Measurements from ENCODE around the gene KAZN. TPM values are rescaled to one million over a fixed set of nuclear protein-coding genes. Genes with fewer than 3 reads are reported as not detected.

The KAZN gene
- polyA plus RNA-seq, 1 of the 3 experiments (the other 2 are of a cell fraction) = 6.8 TPM

DNA sequence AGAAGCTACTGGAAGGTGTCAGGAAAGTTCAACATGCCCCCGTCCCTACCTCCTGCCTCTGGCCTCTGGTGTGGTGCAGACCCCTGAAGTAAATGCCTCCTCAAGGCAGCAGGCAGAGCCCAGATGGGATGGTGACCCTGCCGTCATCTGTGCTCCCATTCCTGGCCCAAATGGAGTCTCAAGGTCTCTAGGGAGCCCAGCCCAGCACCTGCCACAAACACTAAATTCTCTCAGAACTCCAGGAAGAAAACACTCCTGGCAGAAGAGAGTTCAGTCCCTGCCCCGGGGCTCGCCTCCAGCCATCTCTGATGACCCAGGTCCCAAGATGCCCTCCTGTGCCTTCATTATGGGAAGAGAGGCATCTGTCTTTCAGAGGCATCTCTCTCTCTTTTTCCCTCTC lies 293.5 kb downstream of the KAZN start:
- no peaks in the 10 kb centered on the region for H3K79me2 ChIP-seq (ENCODE audit: insufficient read depth)
- ChIA-PET POLR2A (no interaction called here), CTCF (no interaction called here)
- no peak overlapping the region for H3K27ac ChIP-seq (ENCODE audit: low read depth in 2 of 2, low read length in 1 of 2)
- H4K20me1 ChIP-seq (ENCODE audit: insufficient read depth) = no peaks in the 10 kb centered on the region
- no peak overlapping the region for H3K4me3 ChIP-seq (ENCODE audit: low read depth in 2 of 2, low read length in 1 of 2)
- H3K36me3 ChIP-seq (replicated peaks in 1 of 2; ENCODE audit: control insufficient read depth in 1 of 2, insufficient read depth in 2 of 2, low read length in 1 of 2) = no peaks in the 10 kb centered on the region
- no peak for DNase-seq
- no peak overlapping the region for H3K9ac ChIP-seq
- no peak overlapping the region for H2AFZ ChIP-seq (ENCODE audit: low read depth)
- no peaks in the 10 kb centered on the region for H3K9me3 ChIP-seq
- H3K4me1 ChIP-seq (ENCODE audit: control insufficient read depth in 1 of 2, insufficient read depth in 2 of 2, low read depth in 1 of 2, low read length in 1 of 2) = peaks cover 0 to 4% of the 10 kb centered on the region in 2 experiments; a peak in 1 of 4 replicates
- no peaks in the 10 kb centered on the region for H3K27me3 ChIP-seq (ENCODE audit: insufficient read depth)
- no peaks in the 10 kb centered on the region for H3F3A ChIP-seq (replicated peaks; ENCODE audit: insufficient read depth)
- H3K9me2 ChIP-seq = no peaks in the 10 kb centered on the region
- 62% methylated on average over 2 of the region's 4 CpGs for WGBS (ENCODE audit: low lambda C conversion rate)
- TF ChIP-seq TEAD4 (IDR thresholded peaks at IDR 0.05; ENCODE audit: borderline replicate concordance, insufficient read depth) (no peak), FOSL2 (IDR thresholded peaks at IDR 0.05; ENCODE audit: borderline replicate concordance, low read depth) (no peak)
- H3K4me2 ChIP-seq = no peak overlapping the region

GRCh38 chr1:14894811-14895560 lies 296.5 kb downstream of the KAZN start:
- Histone ChIP-seq H3K79me2 (ENCODE audit: insufficient read depth) (no peaks in the 10 kb centered on the region), H3K4me1 (ENCODE audit: control insufficient read depth in 1 of 2, insufficient read depth in 2 of 2, low read depth in 1 of 2, low read length in 1 of 2) (peaks cover 0 to 4% of the 10 kb centered on the region in 2 experiments; a peak in 1 of 4 replicates), H3K4me3 (ENCODE audit: low read depth in 2 of 2, low read length in 1 of 2) (no peak overlapping the region)

More at GRCh38 chr1:14894811-14895560, 296.5 kb downstream of the KAZN start:
- H3K9me2 ChIP-seq = no peaks in the 10 kb centered on the region
- no peak overlapping the region for H3K27ac ChIP-seq (ENCODE audit: low read depth in 2 of 2, low read length in 1 of 2)
- H3K9ac ChIP-seq = no peak overlapping the region
- H3K9me3 ChIP-seq = no peaks in the 10 kb centered on the region
- H3F3A ChIP-seq (replicated peaks; ENCODE audit: insufficient read depth) = no peaks in the 10 kb centered on the region
- H3K36me3 ChIP-seq (replicated peaks in 1 of 2; ENCODE audit: control insufficient read depth in 1 of 2, insufficient read depth in 2 of 2, low read length in 1 of 2) = no peaks in the 10 kb centered on the region
- POLR2A ChIA-PET = no interaction called here
- WGBS (ENCODE audit: low lambda C conversion rate) = 33% methylated on average over 3 of the region's 11 CpGs
- H3K27me3 ChIP-seq (ENCODE audit: insufficient read depth) = no peaks in the 10 kb centered on the region
- no peak for TF ChIP-seq FOSL2 (IDR thresholded peaks at IDR 0.05; ENCODE audit: borderline replicate concordance, low read depth)
- TF ChIP-seq, protein P1, sequence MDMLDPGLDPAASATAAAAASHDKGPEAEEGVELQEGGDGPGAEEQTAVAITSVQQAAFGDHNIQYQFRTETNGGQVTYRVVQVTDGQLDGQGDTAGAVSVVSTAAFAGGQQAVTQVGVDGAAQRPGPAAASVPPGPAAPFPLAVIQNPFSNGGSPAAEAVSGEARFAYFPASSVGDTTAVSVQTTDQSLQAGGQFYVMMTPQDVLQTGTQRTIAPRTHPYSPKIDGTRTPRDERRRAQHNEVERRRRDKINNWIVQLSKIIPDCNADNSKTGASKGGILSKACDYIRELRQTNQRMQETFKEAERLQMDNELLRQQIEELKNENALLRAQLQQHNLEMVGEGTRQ (IDR thresholded peaks at IDR 0.05; ENCODE audit: borderline replicate concordance, low read depth, low read length) = no peak
- TF ChIP-seq MEF2A (IDR thresholded peaks at IDR 0.05; ENCODE audit: borderline replicate concordance, low read depth) = no peak
- no peak for TF ChIP-seq SMC3 (IDR thresholded peaks at IDR 0.05; ENCODE audit: low read depth, low read length)
- no peak for TF ChIP-seq POLR2AphosphoS5 (IDR thresholded peaks at IDR 0.05; ENCODE audit: low read depth, low read length)
- no peak for TF ChIP-seq TEAD4 (IDR thresholded peaks at IDR 0.05; ENCODE audit: borderline replicate concordance, insufficient read depth)
- no peak for TF ChIP-seq EP300 (IDR thresholded peaks at IDR 0.05; ENCODE audit: borderline replicate concordance in 1 of 2, low read depth in 1 of 2, low read length in 1 of 2)
- no peak for TF ChIP-seq MXI1 (IDR thresholded peaks at IDR 0.05; ENCODE audit: low read depth, low read length)
- TF ChIP-seq, protein P2, sequence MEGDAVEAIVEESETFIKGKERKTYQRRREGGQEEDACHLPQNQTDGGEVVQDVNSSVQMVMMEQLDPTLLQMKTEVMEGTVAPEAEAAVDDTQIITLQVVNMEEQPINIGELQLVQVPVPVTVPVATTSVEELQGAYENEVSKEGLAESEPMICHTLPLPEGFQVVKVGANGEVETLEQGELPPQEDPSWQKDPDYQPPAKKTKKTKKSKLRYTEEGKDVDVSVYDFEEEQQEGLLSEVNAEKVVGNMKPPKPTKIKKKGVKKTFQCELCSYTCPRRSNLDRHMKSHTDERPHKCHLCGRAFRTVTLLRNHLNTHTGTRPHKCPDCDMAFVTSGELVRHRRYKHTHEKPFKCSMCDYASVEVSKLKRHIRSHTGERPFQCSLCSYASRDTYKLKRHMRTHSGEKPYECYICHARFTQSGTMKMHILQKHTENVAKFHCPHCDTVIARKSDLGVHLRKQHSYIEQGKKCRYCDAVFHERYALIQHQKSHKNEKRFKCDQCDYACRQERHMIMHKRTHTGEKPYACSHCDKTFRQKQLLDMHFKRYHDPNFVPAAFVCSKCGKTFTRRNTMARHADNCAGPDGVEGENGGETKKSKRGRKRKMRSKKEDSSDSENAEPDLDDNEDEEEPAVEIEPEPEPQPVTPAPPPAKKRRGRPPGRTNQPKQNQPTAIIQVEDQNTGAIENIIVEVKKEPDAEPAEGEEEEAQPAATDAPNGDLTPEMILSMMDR (IDR thresholded peaks at IDR 0.05) = no peak
- no peak for TF ChIP-seq MAX (IDR thresholded peaks at IDR 0.05; ENCODE audit: low read depth)
- H4K20me1 ChIP-seq (ENCODE audit: insufficient read depth) = no peaks in the 10 kb centered on the region
- DNase-seq = no peak
- no peak overlapping the region for H2AFZ ChIP-seq (ENCODE audit: low read depth)
- CTCF ChIA-PET = interaction anchor here (0.7 to 1.9 kb wide), 3 partner anchors 30 to 152 kb away, joined by 3 to 4 read pairs (median 3); no protein-coding TSS in a partner anchor
- no peak overlapping the region for H3K4me2 ChIP-seq
